Body of pancreas (tissue), 4 donors: ENCODE data around the gene UBN1.

ENCODE experiments used
- CTCF ChIP-seq, 7 experiments: fragments of 450-650 bp in 4 of 7; fragments of 200-600 bp in 3 of 7; sonication (generic) in 3 of 7; IDR thresholded peaks; one replicate each; pipeline ENCODE4 v1.5.1; 2016 to 2019; ENCODE audit warnings: antibody characterized with exemption in 7 of 7
- POLR2A ChIP-seq, 3 donors: fragments of 450-650 bp; IDR thresholded peaks; one replicate each; pipeline ENCODE4 v1.6.1; 2016; ENCODE audit warnings: antibody characterized with exemption in 3 of 3, mild to moderate bottlenecking in 2 of 3

DNA sequence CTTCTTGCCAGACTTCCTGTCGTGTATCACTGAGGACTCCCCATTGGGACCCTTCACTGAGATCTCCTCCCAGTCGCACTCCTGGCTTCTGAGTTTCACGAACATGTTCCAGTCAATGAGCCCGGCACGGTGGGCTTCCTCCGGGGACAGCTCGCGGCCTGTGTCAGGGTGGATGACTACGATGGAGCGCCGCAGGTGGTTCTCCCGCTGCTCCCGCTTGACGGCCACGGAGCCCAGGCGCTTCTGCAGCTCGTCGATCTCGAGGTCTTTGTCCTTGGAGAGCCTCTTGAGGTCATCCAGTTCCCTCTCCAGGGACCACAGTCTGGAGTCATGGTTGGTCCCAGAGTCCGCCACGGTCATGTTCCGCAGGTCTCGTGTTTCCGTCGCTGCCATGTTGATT lies 36.2 kb downstream of the UBN1 start:
- TF ChIP-seq CTCF (IDR thresholded peaks at IDR 0.05) (no peak), POLR2A (IDR thresholded peaks at IDR 0.05) (no peak)
